T-helper 22 cell (primary cell): ENCODE data around the gene SAMD11.
A peak's percentile ranks its signal among the peaks of the same experiment; 100 is the strongest.
"Not testable (repeated sequence)": the region's sequence is repeated elsewhere in the genome, so short reads cannot be mapped to it uniquely, and the experiment has no call there.

ENCODE experiments used
- DNase-seq: peaks from one replicate; pipeline ENCODE4 v3.0.0-alpha.2; 2020; ENCODE audit warnings: low read depth

The SAMD11 gene

DNA sequence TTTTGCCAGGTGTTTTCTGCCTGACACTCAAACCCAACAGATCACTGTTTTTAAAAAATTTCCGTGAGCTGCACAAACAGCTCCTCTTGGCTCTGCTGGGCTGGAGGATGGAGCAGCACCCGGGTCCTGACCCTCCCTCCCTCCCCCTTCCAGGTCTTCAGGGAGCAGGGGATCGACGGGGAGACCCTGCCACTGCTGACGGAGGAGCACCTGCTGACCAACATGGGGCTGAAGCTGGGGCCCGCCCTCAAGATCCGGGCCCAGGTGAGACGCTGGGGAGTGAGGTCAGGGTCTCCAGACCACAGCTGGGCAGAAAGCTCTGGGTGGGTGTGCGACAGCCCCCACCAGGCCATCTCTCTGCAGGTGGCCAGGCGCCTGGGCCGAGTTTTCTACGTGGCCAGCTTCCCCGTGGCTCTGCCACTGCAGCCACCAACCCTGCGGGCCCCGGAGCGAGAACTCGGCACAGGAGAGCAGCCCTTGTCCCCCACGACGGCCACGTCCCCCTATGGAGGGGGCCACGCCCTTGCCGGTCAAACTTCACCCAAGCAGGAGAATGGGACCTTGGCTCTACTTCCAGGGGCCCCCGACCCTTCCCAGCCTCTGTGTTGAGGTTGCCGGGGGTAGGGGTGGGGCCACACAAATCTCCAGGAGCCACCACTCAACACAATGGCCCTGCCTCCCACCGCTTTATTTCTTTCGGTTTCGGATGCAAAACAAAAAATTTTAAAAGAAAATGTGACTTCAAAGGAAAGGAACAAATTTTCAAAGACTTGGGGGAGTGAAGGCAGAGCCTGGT is 20.0 kb downstream of the SAMD11 start:
- DNase-seq, result no peak

GRCh38 chr1:944341-945325 is 20.9 kb downstream of the SAMD11 start:
- DNase-seq, result no peak

DNA sequence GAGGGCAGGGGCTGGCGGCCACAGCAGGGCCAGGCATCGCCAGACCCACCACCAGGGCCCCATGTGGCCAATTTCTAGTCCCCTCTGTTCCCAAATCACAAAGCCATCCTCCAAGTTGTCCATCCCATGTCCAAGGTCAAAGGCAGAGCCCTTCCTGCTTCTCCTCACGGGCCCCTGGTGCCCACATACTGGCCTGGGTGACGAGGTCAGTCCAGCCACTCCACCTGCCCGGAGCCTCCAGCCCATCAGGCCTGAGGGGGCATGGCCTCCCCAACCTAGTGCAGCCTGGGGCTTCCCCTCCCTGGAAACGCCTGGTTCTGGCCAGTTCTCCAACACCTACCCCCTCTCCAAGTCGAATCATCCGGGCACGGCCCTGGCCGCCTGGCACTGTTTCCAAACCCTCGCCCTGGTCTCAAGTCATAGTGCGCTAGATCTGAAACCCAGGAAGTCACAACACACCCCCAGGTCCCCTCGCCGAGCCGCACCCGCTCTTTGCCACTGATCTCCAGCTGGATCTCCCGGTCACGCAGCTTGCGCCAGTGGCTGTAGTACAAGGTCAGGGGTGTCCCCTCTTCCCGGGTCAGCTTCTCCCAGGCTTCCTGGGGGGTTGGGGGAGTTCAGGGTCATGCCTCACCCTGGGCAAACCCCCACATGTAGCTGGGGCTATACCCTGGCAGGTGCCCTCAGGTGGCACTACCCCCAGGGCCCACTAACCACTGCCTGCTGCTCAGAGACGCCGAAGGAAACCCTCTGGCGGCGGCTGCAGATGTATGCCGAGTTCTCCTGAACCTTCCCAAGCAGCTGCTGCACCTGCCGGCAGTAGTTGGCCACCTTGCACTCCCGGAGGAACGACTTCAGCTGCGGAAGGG is 22.2 kb downstream of the SAMD11 start:
- no peak for DNase-seq

DNA sequence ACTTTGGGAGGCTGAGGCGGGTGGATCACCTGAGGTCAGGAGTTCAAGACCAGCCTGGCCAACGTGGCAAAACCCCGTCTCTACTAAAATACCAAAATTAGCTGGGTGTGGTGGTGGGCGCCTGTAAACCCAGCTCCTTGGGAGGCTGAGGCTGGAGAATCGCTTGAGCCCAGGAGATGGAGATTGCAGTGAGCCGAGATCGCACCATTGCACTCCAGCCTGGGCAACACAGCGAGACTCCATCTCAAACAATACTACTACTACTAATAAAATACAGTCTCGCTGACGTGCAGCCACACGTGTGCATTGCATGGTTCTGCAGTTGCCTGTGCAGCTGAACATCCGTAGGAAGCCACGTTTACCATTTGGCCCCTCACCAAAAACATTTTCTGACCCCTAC is 23.1 kb downstream of the SAMD11 start:
- not testable (repeated sequence) for DNase-seq

GRCh38 chr1:947958-948357 is 24.2 kb downstream of the SAMD11 start:
- DNase-seq, result no peak

- no peak for DNase-seq
These were observed 26.5 kb downstream of the SAMD11 start for GRCh38 chr1:950268-950667.

GRCh38 chr1:950881-951280 is 27.2 kb downstream of the SAMD11 start:
- no peak for DNase-seq

GRCh38 chr1:951364-951763 is 27.6 kb downstream of the SAMD11 start:
- no peak for DNase-seq

GRCh38 chr1:952201-952600 is 28.5 kb downstream of the SAMD11 start:
- DNase-seq, result no peak

- no peak for DNase-seq
These were observed 28.9 kb downstream of the SAMD11 start for GRCh38 chr1:952603-953002.

GRCh38 chr1:953524-954320 is 30.0 kb downstream of the SAMD11 start:
- DNase-seq, result no peak

GRCh38 chr1:954927-955326 is 31.2 kb downstream of the SAMD11 start:
- DNase-seq, result no peak

- DNase-seq, result no peak
These were observed 31.8 kb downstream of the SAMD11 start for GRCh38 chr1:955474-955873.

DNA sequence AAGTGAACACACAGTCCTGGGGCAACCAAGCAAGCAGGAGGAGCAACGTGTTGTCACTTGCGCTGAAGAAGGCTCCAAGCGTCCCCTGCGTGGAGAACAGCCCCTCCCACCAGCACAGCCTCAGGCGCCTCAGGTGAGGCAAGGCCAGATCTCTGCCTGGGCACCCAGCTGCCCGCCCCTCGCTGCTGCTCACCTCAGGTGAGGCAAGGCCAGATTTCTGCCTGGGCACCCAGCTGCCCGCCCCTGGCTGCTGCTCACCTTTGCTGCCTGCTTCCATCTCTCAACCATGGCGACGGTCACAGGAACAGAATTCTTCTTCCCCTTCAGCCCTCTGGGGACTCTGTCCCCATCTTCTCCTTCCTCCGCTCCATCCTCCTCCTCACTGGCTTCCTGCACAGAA is 32.9 kb downstream of the SAMD11 start:
- no peak for DNase-seq

GRCh38 chr1:958823-959730 is 35.4 kb downstream of the SAMD11 start, which contains the start of gene NOC2L:
Gene NOC2L (minus strand): TSS chr1:959256. CDS start chr1:959240, 16 bp downstream.
- peak; percentile 86 for DNase-seq

DNA sequence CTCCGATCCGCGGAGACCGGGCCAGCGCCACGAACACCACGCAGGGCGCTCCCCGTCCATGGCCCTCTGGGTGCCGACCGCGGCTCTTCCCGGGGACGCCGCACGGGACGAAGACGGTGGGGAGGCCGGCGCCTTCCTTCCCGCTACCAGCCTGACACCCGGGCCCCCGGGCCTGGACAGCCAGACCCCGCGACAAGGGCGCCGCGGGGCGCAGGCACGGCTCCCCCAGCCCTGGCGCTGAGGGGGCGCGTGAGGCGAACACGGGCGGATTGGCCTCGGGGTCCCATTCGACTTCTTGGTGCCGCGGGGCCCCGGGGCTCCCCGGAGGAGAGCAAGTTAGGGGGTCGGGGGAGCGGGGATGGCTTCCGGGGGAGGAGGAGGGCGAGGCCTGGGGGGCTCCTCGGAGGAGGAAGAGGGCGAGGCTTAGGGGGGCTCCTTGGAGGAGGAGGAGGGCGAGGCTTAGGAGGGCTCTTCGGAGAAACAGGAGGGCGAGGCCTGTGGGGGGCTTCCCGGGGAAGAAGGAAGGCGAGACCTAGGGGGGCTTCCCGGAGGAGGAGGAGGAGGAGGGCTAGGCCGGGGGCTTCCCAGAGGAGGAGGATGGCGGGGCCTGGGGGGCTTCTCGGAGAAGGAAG is 36.1 kb downstream of the SAMD11 start:
- no peak for DNase-seq

- peak; percentile 64 for DNase-seq
These were observed 36.8 kb downstream of the SAMD11 start, which contains the start of gene KLHL17 for GRCh38 chr1:960363-961131. Gene KLHL17 (plus strand): TSS chr1:960584. CDS start chr1:960694, 110 bp downstream.

DNA sequence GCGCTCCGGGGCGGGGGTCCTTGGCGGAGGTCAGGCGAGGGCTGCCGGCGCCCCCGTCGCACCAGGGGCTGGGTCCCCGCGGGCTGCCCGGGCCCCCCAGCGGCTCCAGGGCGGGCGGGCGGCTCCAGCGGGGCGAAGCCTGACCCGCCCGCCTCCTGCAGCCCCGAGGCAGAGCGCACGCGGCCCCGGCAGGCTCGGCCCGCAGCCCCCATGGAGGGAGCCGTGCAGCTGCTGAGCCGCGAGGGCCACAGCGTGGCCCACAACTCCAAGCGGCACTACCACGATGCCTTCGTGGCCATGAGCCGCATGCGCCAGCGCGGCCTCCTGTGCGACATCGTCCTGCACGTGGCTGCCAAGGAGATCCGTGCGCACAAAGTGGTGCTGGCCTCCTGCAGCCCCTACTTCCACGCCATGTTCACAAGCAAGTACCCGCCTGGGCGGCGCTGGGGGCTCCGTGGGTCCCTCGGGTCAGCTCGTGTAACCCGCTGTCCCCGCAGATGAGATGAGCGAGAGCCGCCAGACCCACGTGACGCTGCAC is 37.5 kb downstream of the SAMD11 start:
- DNase-seq, result no peak
